Astrocyte (in vitro differentiated cells and primary cell): ENCODE results near the gene WDR7.

Source experiments
- CTCF ChIP-seq: IDR thresholded peaks from 2 replicates; pipeline ENCODE4 v1.5.1; 2011; ENCODE audit warnings: low read depth, mild to moderate bottlenecking, inconsistent platforms, low read length, moderate library complexity; ENCODE audit not compliant: insufficient read depth
- EZH2 ChIP-seq: IDR thresholded peaks from 2 replicates; pipeline ENCODE4 v1.6.1; 2012; ENCODE audit warnings: mild to moderate bottlenecking, low read length, inconsistent platforms; ENCODE audit not compliant: insufficient read depth

GRCh38 chr18:56967035-56967434 is 315.9 kb downstream of the WDR7 start:
- TF ChIP-seq CTCF = no peak
- no peak for TF ChIP-seq EZH2
